SK-N-SH (cell line): ENCODE data around the gene DCTN3.

Experiments used
- CTCF ChIP-seq: fragments of 200-600 bp; sonication (generic); IDR thresholded peaks from 2 replicates; pipeline ENCODE4 v1.6.1; 2017; ENCODE audit warnings: antibody characterized with exemption, mild to moderate bottlenecking, moderate library complexity
- EP300 ChIP-seq, 2 experiments: IDR thresholded peaks; 2 replicates each; pipeline versions ENCODE4 v1.4.0 to v1.6.1; 2012; ENCODE audit warnings: borderline replicate concordance in 1 of 2, low read depth in 1 of 2, low read length in 1 of 2
- FOXM1 ChIP-seq: IDR thresholded peaks from 2 replicates; pipeline ENCODE4 v1.4.0; 2012; ENCODE audit warnings: low read depth, mild to moderate bottlenecking
- GABPA ChIP-seq: IDR thresholded peaks from 2 replicates; pipeline ENCODE4 v1.4.0; 2012; ENCODE audit warnings: low read depth, mild to moderate bottlenecking
- MEF2A ChIP-seq: IDR thresholded peaks from 2 replicates; pipeline ENCODE4 v1.4.0; 2012; ENCODE audit warnings: low read depth, borderline replicate concordance
- NRF1 ChIP-seq: IDR thresholded peaks from 2 replicates; pipeline ENCODE4 v1.6.1; 2012; ENCODE audit warnings: low read depth, mild to moderate bottlenecking, low read length
- POLR2AphosphoS5 ChIP-seq: IDR thresholded peaks from 2 replicates; pipeline ENCODE4 v1.6.1; 2012; ENCODE audit warnings: low read depth, low read length
- TAF1 ChIP-seq: IDR thresholded peaks from 2 replicates; pipeline ENCODE4 v1.6.1; 2012; ENCODE audit warnings: low read depth, mild to moderate bottlenecking, low read length, moderate library complexity, borderline replicate concordance
- YY1 ChIP-seq: IDR thresholded peaks from 2 replicates; pipeline ENCODE4 v1.4.0; 2012; ENCODE audit warnings: low read depth, mild to moderate bottlenecking
- ZBTB33 ChIP-seq: IDR thresholded peaks from 2 replicates; pipeline ENCODE4 v1.4.0; 2012; ENCODE audit warnings: low read depth, borderline replicate concordance
- TF ChIP-seq, protein P1 (sequence below): IDR thresholded peaks from 2 replicates; pipeline ENCODE4; 2012
- TF ChIP-seq, protein P2 (sequence below): IDR thresholded peaks from 2 replicates; pipeline ENCODE4 v1.6.1; 2012; ENCODE audit warnings: mild to moderate bottlenecking, low read depth, low read length, moderate library complexity

GRCh38 chr9:34570376-34570775 is 49.9 kb downstream of the DCTN3 start:
- no peak for TF ChIP-seq TAF1
- no peak for TF ChIP-seq CTCF
- TF ChIP-seq ZBTB33, result no peak
- TF ChIP-seq MEF2A, result no peak
- TF ChIP-seq POLR2AphosphoS5, result no peak
- TF ChIP-seq YY1, result no peak
- TF ChIP-seq, protein P1, sequence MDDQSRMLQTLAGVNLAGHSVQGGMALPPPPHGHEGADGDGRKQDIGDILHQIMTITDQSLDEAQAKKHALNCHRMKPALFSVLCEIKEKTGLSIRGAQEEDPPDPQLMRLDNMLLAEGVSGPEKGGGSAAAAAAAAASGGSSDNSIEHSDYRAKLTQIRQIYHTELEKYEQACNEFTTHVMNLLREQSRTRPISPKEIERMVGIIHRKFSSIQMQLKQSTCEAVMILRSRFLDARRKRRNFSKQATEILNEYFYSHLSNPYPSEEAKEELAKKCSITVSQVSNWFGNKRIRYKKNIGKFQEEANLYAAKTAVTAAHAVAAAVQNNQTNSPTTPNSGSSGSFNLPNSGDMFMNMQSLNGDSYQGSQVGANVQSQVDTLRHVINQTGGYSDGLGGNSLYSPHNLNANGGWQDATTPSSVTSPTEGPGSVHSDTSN, result no peak
- TF ChIP-seq FOXM1, result no peak
- no peak for TF ChIP-seq GABPA
- TF ChIP-seq NRF1, result no peak
- TF ChIP-seq, protein P2, sequence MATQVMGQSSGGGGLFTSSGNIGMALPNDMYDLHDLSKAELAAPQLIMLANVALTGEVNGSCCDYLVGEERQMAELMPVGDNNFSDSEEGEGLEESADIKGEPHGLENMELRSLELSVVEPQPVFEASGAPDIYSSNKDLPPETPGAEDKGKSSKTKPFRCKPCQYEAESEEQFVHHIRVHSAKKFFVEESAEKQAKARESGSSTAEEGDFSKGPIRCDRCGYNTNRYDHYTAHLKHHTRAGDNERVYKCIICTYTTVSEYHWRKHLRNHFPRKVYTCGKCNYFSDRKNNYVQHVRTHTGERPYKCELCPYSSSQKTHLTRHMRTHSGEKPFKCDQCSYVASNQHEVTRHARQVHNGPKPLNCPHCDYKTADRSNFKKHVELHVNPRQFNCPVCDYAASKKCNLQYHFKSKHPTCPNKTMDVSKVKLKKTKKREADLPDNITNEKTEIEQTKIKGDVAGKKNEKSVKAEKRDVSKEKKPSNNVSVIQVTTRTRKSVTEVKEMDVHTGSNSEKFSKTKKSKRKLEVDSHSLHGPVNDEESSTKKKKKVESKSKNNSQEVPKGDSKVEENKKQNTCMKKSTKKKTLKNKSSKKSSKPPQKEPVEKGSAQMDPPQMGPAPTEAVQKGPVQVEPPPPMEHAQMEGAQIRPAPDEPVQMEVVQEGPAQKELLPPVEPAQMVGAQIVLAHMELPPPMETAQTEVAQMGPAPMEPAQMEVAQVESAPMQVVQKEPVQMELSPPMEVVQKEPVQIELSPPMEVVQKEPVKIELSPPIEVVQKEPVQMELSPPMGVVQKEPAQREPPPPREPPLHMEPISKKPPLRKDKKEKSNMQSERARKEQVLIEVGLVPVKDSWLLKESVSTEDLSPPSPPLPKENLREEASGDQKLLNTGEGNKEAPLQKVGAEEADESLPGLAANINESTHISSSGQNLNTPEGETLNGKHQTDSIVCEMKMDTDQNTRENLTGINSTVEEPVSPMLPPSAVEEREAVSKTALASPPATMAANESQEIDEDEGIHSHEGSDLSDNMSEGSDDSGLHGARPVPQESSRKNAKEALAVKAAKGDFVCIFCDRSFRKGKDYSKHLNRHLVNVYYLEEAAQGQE, result no peak
- TF ChIP-seq EP300 (IDR thresholded peaks at IDR 0.05; ENCODE audit: borderline replicate concordance in 1 of 2, low read depth in 1 of 2, low read length in 1 of 2), result no peak; a peak in 1 of 4 replicates
